NCI-H82 treated with DMSO at 0.1 percent for 48 hours (cell line): ENCODE data around the gene WDFY3.

Experiments
- DNase-seq: peaks from one replicate; lab custom pipeline; 2025; ENCODE audit not compliant: unreplicated experiment; lab: John Stamatoyannopoulos, UW

WDFY3 gene

GRCh38 chr4:84908876-84909275 lies 57.6 kb downstream of the WDFY3 start:
- DNase-seq, result no peak

DNA sequence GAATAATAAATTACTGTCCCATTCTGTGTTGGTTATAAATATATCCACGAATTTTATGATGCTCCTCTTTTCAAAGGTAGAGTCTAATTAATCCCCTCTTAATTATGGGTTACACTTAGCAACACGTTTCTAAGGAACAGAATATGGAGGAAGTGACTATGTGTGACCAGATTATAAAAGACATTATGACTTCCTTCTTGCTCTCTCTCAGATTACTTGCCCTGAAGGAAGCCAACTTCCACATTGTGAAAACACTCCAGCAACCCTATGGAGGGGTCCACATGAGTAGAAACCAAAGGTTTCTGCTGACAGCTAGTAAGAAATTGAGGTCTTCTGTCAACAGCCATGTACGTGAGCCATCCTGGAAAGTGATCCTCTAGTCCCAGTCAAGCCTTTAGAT lies 59.3 kb downstream of the WDFY3 start:
- no peak for DNase-seq

GRCh38 chr4:84905646-84906045 lies 60.8 kb downstream of the WDFY3 start:
- no peak for DNase-seq

GRCh38 chr4:84901740-84902281 lies 64.7 kb downstream of the WDFY3 start:
- no peak for DNase-seq

DNA sequence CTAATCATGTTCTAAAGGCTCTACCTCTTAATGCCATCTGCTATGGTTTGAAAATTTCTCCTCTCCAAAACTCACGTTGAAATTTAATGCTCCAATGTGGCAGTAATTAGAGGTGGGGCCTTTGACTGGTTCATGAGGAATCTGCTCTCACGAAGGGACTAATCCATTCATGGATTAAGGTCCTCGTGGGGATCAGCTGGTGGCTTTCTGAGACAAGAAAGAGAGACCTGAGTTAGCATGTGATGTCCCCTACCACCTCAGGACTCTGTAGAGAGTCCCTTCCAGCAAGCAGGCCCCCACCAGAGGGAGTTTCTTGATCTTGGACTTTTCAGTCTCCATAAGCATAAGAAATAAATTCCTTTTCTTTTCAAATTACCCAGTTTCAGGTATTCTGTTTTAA lies 65.3 kb downstream of the WDFY3 start:
- peak; percentile 81 for DNase-seq

DNA sequence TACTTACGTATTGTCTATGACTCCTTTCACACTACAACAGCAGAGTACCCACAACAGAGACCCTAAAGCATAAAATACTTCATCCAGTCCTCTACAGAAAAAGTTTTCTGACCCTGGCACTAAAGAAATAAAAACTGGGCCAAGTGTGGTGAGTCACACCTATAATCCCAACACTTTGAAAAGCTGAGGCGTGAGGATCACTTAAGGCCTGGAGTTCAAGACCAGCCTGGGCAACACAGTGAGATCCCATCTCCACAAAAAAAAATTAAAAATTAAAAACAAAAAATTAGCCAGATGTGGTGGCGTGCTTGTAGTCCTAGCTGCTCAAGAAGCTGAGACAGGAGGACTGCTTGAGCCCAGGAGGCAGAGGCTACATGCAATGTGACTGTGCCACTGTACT lies 66.9 kb downstream of the WDFY3 start:
- no peak for DNase-seq

- DNase-seq, result no peak
Observed at GRCh38 chr4:84897516-84897915, 69.0 kb downstream of the WDFY3 start.

GRCh38 chr4:84895283-84895682 lies 71.2 kb downstream of the WDFY3 start:
- DNase-seq, result no peak

GRCh38 chr4:84894621-84895020 lies 71.9 kb downstream of the WDFY3 start:
- no peak for DNase-seq

DNA sequence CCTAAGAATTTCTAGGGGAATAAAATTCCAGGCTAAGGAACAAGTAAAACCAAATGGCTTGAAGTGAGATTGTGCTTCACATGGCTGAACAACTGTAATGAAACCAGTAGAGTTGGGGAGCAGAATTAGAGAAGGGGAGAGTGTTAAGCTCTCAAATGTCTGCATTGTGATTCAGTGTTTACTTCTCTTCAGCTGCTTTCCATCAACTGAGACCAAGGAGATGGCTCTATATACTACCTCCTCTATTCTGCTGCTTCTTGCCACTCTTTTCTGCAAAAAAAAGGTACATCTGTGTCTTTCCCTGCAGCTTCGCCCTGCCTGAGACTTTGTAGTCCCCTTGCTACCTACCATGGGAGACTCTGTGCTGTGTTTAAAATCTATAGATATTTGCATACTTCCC lies 73.5 kb downstream of the WDFY3 start:
- no peak for DNase-seq

- DNase-seq, result no peak
Observed at GRCh38 chr4:84887824-84888223, 78.7 kb downstream of the WDFY3 start.

GRCh38 chr4:84879651-84880200 lies 86.8 kb downstream of the WDFY3 start:
- no peak for DNase-seq

- no peak for DNase-seq
Observed at GRCh38 chr4:84878546-84878945, 87.9 kb downstream of the WDFY3 start.

GRCh38 chr4:84878090-84878489 lies 88.4 kb downstream of the WDFY3 start:
- DNase-seq, result no peak

DNA sequence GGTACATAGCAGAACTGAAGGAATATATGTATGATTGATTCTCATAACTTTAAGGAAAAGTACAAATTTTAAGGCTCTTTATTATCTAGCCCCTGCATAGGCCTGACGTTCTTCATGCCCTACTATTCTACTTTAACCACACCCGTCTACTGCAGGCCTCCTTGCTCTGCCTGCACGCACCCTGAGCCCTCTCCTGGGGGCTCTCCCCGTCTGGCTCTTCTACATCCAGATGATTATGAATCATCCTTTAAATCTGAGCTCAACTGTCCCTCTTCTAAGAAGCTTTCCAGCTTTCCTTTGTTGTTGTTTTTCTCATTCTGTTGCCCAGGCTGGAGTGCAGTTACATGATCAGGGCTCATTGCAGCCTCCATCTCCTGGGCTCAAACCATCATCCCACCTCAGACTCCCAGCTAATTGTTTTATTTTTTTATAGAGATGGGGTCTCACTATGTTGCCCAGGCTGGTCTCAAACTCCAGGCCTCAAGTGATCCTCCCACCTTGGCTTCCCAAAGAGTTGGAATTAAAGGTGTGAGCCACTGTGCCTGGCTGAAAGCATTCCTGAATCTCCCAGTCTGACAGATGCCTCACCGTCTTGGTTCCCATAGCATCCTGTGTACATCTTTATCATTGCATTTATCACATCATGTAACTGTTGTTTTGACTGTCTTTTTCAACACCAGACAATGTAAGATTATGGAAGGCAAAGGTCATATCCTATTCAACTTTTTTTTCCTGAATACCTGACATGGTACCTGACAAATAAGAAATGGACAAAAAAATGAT lies 89.2 kb downstream of the WDFY3 start:
- peak; percentile 6 for DNase-seq

GRCh38 chr4:84875636-84876371 lies 90.7 kb downstream of the WDFY3 start:
- no peak for DNase-seq

- DNase-seq, result no peak
Observed at GRCh38 chr4:84874619-84875018, 91.9 kb downstream of the WDFY3 start.

GRCh38 chr4:84870398-84871163 lies 95.9 kb downstream of the WDFY3 start:
- DNase-seq, result no peak

DNA sequence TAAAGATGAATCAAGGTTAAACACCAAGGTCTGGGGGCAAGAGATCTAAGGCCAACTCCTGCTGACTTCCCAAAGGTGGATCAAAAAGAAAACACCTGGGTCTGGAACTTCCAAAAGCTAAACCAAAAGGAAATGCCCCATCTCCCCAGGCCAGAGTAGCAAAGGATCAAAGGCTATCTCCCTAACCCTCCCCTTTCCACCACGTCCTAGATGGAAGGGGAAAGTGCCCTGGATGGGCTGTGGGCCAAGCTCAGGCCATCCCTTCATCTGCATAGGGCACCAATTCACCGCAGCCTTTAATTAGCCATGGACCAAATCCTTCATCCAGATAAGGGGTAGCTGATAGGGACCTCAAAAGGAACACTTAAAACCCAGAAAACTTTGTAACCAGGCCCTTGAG lies 100.2 kb downstream of the WDFY3 start:
- no peak for DNase-seq

DNA sequence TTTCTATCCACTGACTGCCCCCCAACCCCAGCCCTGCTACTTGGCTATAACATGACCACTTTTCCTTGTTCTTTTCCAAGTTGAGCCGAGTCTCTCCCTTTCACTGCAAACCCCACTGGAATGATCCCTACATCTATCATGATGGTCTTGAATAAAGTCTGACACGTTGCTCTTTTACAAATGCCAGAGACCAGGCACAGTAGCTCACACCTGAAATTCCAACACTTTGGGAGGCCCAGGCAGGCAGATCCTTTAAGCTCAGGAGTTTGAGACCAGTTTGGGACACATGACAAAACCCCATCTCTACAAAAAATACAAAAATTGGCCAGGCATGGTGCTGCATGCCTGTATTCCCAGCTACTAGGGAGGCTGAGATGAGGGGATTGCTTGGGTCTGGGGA lies 100.9 kb downstream of the WDFY3 start:
- DNase-seq, result no peak

- DNase-seq, result no peak
Observed at GRCh38 chr4:84862064-84862463, 104.4 kb downstream of the WDFY3 start.
